Measurements from ENCODE around the gene CASZ1. TPM values are rescaled to one million over a fixed set of nuclear protein-coding genes. Genes with fewer than 3 reads are reported as not detected.
A peak's percentile ranks its signal among the peaks of the same experiment; 100 is the strongest.

Gene CASZ1
- polyA plus RNA-seq, 3 donors, result 0.30 to 3.7 (median 0.50) TPM

DNA sequence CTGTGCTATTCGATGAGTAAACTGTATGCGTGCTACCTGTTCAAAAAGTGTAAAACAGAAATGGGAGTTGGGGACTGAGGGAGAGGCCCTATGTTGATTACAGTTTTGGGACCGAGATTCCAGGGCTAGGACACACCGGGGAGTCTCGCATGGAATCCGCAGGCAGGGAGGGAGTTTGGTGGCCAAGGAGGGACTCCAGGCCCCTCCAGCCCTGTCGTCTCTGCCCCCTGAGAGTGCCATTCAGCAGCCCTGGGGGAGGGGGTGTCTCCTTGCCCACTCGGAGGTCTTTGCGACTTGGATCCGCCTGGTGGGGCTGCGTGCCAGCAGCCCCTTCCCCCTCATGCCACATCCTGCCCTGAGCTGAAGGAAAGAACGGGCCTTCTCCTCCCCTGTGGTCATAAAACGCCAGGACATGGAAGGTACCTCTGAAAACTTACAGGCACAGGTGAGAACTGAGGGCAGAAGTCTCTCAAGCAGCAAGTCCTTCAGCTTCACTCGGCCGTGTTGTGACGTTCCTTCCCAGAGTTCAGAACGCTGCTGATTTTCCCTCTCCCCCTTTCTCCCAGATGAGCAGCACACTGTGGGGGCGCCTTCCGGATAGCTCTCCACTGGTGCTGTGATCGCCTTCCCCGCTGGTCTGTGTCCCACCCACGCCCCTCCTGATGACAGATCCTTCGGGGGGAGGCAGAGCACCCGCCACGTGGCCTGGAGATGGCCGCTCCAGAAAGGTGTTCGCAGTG is 180.3 kb downstream of the CASZ1 start:
- Mint-ChIP-seq H3K27me3 (ENCODE audit: low read depth in 3 of 3) (peaks cover 0 to 4% (median 2%) of the 10 kb centered on the region in 3 donors), H3K27ac (peak overlapping the region in 1 of 7 donors; percentile 38), H3K4me1 (no peaks in the 10 kb centered on the region), H3K36me3 (peaks cover 19 to 26% of the 10 kb centered on the region in 2 donors), H3K9me3 (no peaks in the 10 kb centered on the region), H3K4me3 (no peak overlapping the region)
- no peaks in the 10 kb centered on the region for H3K79me2 ChIP-seq (ENCODE audit: insufficient read depth, low read length)
- H3K4me1 ChIP-seq (ENCODE audit: control insufficient read depth in 1 of 2, insufficient read depth in 2 of 2, low read length in 2 of 2), result no peaks in the 10 kb centered on the region
- H3K36me3 ChIP-seq (replicated peaks in 1 of 2; ENCODE audit: control insufficient read depth in 1 of 2, insufficient read depth in 2 of 2, low read length in 2 of 2), result peaks cover 0 to 14% of the 10 kb centered on the region in 2 donors
- DNase-seq, result no peak
- no peaks in the 10 kb centered on the region for H3K27me3 ChIP-seq (ENCODE audit: control insufficient read depth in 2 of 2, insufficient read depth in 2 of 2, low read length in 2 of 2)
- no peaks in the 10 kb centered on the region for H3K9me3 ChIP-seq (replicated peaks in 1 of 2; ENCODE audit: control insufficient read depth in 1 of 2, insufficient read depth in 1 of 2, low read length in 2 of 2)
- no peaks in the 10 kb centered on the region for H4K20me1 ChIP-seq (ENCODE audit: insufficient read depth, low read length)
- no peak for TF ChIP-seq CTCF (IDR thresholded peaks at IDR 0.05)
- WGBS (ENCODE audit: insufficient coverage), result 95% methylated on average over 17 of the region's 27 CpGs
- no peak overlapping the region for H3K9ac ChIP-seq (ENCODE audit: insufficient read depth, low read length, poor library complexity, severe bottlenecking)
- H2AFZ ChIP-seq (ENCODE audit: insufficient read depth, low read depth, low read length, poor library complexity, severe bottlenecking), result no peak overlapping the region
- intact Hi-C loops (cut with micrococcal nuclease), result no loop called here
- no peak overlapping the region for H3K4me2 ChIP-seq (replicated peaks; ENCODE audit: extremely low read depth, low read length, poor library complexity, severe bottlenecking)
- H3K4me3 ChIP-seq (replicated peaks in 1 of 3; ENCODE audit: low read depth in 2 of 3, low read length in 3 of 3), result no peak overlapping the region
- H3K27ac ChIP-seq (ENCODE audit: low read depth in 1 of 2, low read length in 2 of 2), result no peak overlapping the region

- Histone ChIP-seq H3K4me2 (replicated peaks; ENCODE audit: extremely low read depth, low read length, poor library complexity, severe bottlenecking) (no peak overlapping the region), H3K27ac (ENCODE audit: low read depth in 1 of 2, low read length in 2 of 2) (no peak overlapping the region), H3K4me1 (ENCODE audit: control insufficient read depth in 1 of 2, insufficient read depth in 2 of 2, low read length in 2 of 2) (no peaks in the 10 kb centered on the region), H3K9ac (ENCODE audit: insufficient read depth, low read length, poor library complexity, severe bottlenecking) (no peak overlapping the region), H4K20me1 (ENCODE audit: insufficient read depth, low read length) (no peaks in the 10 kb centered on the region), H2AFZ (ENCODE audit: insufficient read depth, low read depth, low read length, poor library complexity, severe bottlenecking) (no peak overlapping the region), H3K36me3 (replicated peaks in 1 of 2; ENCODE audit: control insufficient read depth in 1 of 2, insufficient read depth in 2 of 2, low read length in 2 of 2) (peaks cover 0 to 14% of the 10 kb centered on the region in 2 donors), H3K9me3 (replicated peaks in 1 of 2; ENCODE audit: control insufficient read depth in 1 of 2, insufficient read depth in 1 of 2, low read length in 2 of 2) (no peaks in the 10 kb centered on the region), H3K79me2 (ENCODE audit: insufficient read depth, low read length) (no peaks in the 10 kb centered on the region), H3K27me3 (ENCODE audit: control insufficient read depth in 2 of 2, insufficient read depth in 2 of 2, low read length in 2 of 2) (no peaks in the 10 kb centered on the region), H3K4me3 (replicated peaks in 1 of 3; ENCODE audit: low read depth in 2 of 3, low read length in 3 of 3) (no peak overlapping the region)
- peaks cover 0 to 3% (median 2%) of the 10 kb centered on the region in 3 donors for H3K27me3 Mint-ChIP-seq (ENCODE audit: low read depth in 3 of 3)
- H3K9me3 Mint-ChIP-seq, result no peaks in the 10 kb centered on the region
- peaks cover 2% of the 10 kb centered on the region for H3K4me1 Mint-ChIP-seq
- no peak overlapping the region for H3K4me3 Mint-ChIP-seq
- 77% methylated on average over 11 of the region's 13 CpGs for WGBS (ENCODE audit: insufficient coverage)
- H3K36me3 Mint-ChIP-seq, result peaks cover 19 to 26% of the 10 kb centered on the region in 2 donors
- no peak for DNase-seq
- peak overlapping the region in 1 of 7 donors; percentile 36 for H3K27ac Mint-ChIP-seq
- intact Hi-C loops (cut with micrococcal nuclease), result no loop called here
- TF ChIP-seq CTCF (IDR thresholded peaks at IDR 0.05), result no peak
Observed at GRCh38 chr1:10615332-10615731, 181.1 kb downstream of the CASZ1 start.

Data from CD14-positive monocyte (primary cell).